ENCODE measurements around the gene TUG1. TPM values are rescaled to one million over a fixed set of nuclear protein-coding genes. Genes with fewer than 3 reads are reported as not detected.

The TUG1 gene
- total RNA-seq, 1 donor from 2014 or later = 69.1 TPM

GRCh38 chr22:30933457-30933856 is 35.6 kb upstream of the TUG1 start:
- DNase-seq = no peak
- no peaks in the 10 kb centered on the region for H3K4me1 Mint-ChIP-seq
- H3K27ac Mint-ChIP-seq = no peak overlapping the region
- no peaks in the 10 kb centered on the region for H3K9me3 Mint-ChIP-seq
- peaks cover 66% of the 10 kb centered on the region for H3K36me3 Mint-ChIP-seq (ENCODE audit: low read depth)
- no peak overlapping the region for H3K4me3 Mint-ChIP-seq
- no peaks in the 10 kb centered on the region for H3K27me3 Mint-ChIP-seq
- intact Hi-C loops (cut with micrococcal nuclease) = no loop called here

- no peaks in the 10 kb centered on the region for H3K9me3 Mint-ChIP-seq
- no peak for DNase-seq
- H3K4me1 Mint-ChIP-seq = no peaks in the 10 kb centered on the region
- no peaks in the 10 kb centered on the region for H3K27me3 Mint-ChIP-seq
- peaks cover 67% of the 10 kb centered on the region for H3K36me3 Mint-ChIP-seq (ENCODE audit: low read depth)
- H3K4me3 Mint-ChIP-seq = no peak overlapping the region
- no peak overlapping the region for H3K27ac Mint-ChIP-seq
- intact Hi-C loops (cut with micrococcal nuclease) = no loop called here
Measured at GRCh38 chr22:30934053-30934452, 35.0 kb upstream of the TUG1 start.

GRCh38 chr22:30940685-30941362 is 28.2 kb upstream of the TUG1 start:
- H3K9me3 Mint-ChIP-seq = no peaks in the 10 kb centered on the region
- H3K27me3 Mint-ChIP-seq = no peaks in the 10 kb centered on the region
- peak overlapping the region; percentile 52 for H3K27ac Mint-ChIP-seq
- intact Hi-C loops (cut with micrococcal nuclease) = no loop called here
- peak; percentile 76 for DNase-seq
- peaks cover 76% of the 10 kb centered on the region for H3K36me3 Mint-ChIP-seq (ENCODE audit: low read depth)
- H3K4me1 Mint-ChIP-seq = peaks cover 44% of the 10 kb centered on the region
- peak overlapping the region; percentile 61 for H3K4me3 Mint-ChIP-seq

GRCh38 chr22:30941363-30941740 is 27.7 kb upstream of the TUG1 start:
- Mint-ChIP-seq H3K36me3 (ENCODE audit: low read depth) (peaks cover 81% of the 10 kb centered on the region), H3K27me3 (no peaks in the 10 kb centered on the region), H3K4me3 (peak overlapping the region; percentile 61), H3K4me1 (peaks cover 48% of the 10 kb centered on the region), H3K9me3 (no peaks in the 10 kb centered on the region), H3K27ac (peak overlapping the region; percentile 52)
- intact Hi-C loops (cut with micrococcal nuclease) = no loop called here
- no peak for DNase-seq

- H3K9me3 Mint-ChIP-seq = no peaks in the 10 kb centered on the region
- peaks cover 69% of the 10 kb centered on the region for H3K36me3 Mint-ChIP-seq (ENCODE audit: low read depth)
- intact Hi-C loops (cut with micrococcal nuclease) = no loop called here
- no peaks in the 10 kb centered on the region for H3K27me3 Mint-ChIP-seq
- DNase-seq = peak; percentile 91
- H3K4me1 Mint-ChIP-seq = peaks cover 52% of the 10 kb centered on the region
- H3K4me3 Mint-ChIP-seq = peak overlapping the region; percentile 18
- peak overlapping the region; percentile 43 for H3K27ac Mint-ChIP-seq
Measured at GRCh38 chr22:30943368-30943767, 25.7 kb upstream of the TUG1 start.

GRCh38 chr22:30944986-30945385 is 24.1 kb upstream of the TUG1 start:
- DNase-seq = no peak
- intact Hi-C loops (cut with micrococcal nuclease) = no loop called here
- H3K4me3 Mint-ChIP-seq = no peak overlapping the region
- no peaks in the 10 kb centered on the region for H3K9me3 Mint-ChIP-seq
- peaks cover 50% of the 10 kb centered on the region for H3K4me1 Mint-ChIP-seq
- H3K27me3 Mint-ChIP-seq = no peaks in the 10 kb centered on the region
- H3K27ac Mint-ChIP-seq = peak overlapping the region; percentile 7
- H3K36me3 Mint-ChIP-seq (ENCODE audit: low read depth) = peaks cover 66% of the 10 kb centered on the region

GRCh38 chr22:30945653-30946052 is 23.4 kb upstream of the TUG1 start:
- H3K27me3 Mint-ChIP-seq = no peaks in the 10 kb centered on the region
- H3K9me3 Mint-ChIP-seq = no peaks in the 10 kb centered on the region
- H3K4me1 Mint-ChIP-seq = peaks cover 43% of the 10 kb centered on the region
- DNase-seq = no peak
- no peak overlapping the region for H3K4me3 Mint-ChIP-seq
- peaks cover 68% of the 10 kb centered on the region for H3K36me3 Mint-ChIP-seq (ENCODE audit: low read depth)
- intact Hi-C loops (cut with micrococcal nuclease) = no loop called here
- peak overlapping the region; percentile 8 for H3K27ac Mint-ChIP-seq

GRCh38 chr22:30946354-30946753 is 22.7 kb upstream of the TUG1 start:
- Mint-ChIP-seq H3K27ac (peak overlapping the region; percentile 36), H3K27me3 (no peaks in the 10 kb centered on the region), H3K9me3 (no peaks in the 10 kb centered on the region), H3K4me1 (peaks cover 39% of the 10 kb centered on the region), H3K36me3 (ENCODE audit: low read depth) (peaks cover 68% of the 10 kb centered on the region), H3K4me3 (no peak overlapping the region)
- intact Hi-C loops (cut with micrococcal nuclease) = no loop called here
- no peak for DNase-seq

GRCh38 chr22:30947173-30947815 is 21.8 kb upstream of the TUG1 start:
- H3K27ac Mint-ChIP-seq = no peak overlapping the region
- intact Hi-C loops (cut with micrococcal nuclease) = loop anchor here (1.0 kb wide), 1 partner anchor 138 kb away; no protein-coding TSS in a partner anchor
- DNase-seq = no peak
- H3K36me3 Mint-ChIP-seq (ENCODE audit: low read depth) = peaks cover 59% of the 10 kb centered on the region
- peaks cover 37% of the 10 kb centered on the region for H3K4me1 Mint-ChIP-seq
- no peak overlapping the region for H3K4me3 Mint-ChIP-seq
- H3K27me3 Mint-ChIP-seq = no peaks in the 10 kb centered on the region
- no peaks in the 10 kb centered on the region for H3K9me3 Mint-ChIP-seq

GRCh38 chr22:30947816-30948454 is 21.1 kb upstream of the TUG1 start:
- DNase-seq = no peak
- H3K27ac Mint-ChIP-seq = no peak overlapping the region
- intact Hi-C loops (cut with micrococcal nuclease) = loop anchor here (1.0 kb wide), 1 partner anchor 137 kb away; no protein-coding TSS in a partner anchor
- no peak overlapping the region for H3K4me3 Mint-ChIP-seq
- H3K4me1 Mint-ChIP-seq = peaks cover 42% of the 10 kb centered on the region
- no peaks in the 10 kb centered on the region for H3K27me3 Mint-ChIP-seq
- H3K36me3 Mint-ChIP-seq (ENCODE audit: low read depth) = peaks cover 62% of the 10 kb centered on the region
- no peaks in the 10 kb centered on the region for H3K9me3 Mint-ChIP-seq

GRCh38 chr22:30948930-30949342 is 20.1 kb upstream of the TUG1 start:
- no peak overlapping the region for H3K4me3 Mint-ChIP-seq
- H3K27ac Mint-ChIP-seq = no peak overlapping the region
- intact Hi-C loops (cut with micrococcal nuclease) = no loop called here
- DNase-seq = no peak
- peaks cover 36% of the 10 kb centered on the region for H3K4me1 Mint-ChIP-seq
- H3K27me3 Mint-ChIP-seq = no peaks in the 10 kb centered on the region
- H3K9me3 Mint-ChIP-seq = no peaks in the 10 kb centered on the region
- H3K36me3 Mint-ChIP-seq (ENCODE audit: low read depth) = peaks cover 62% of the 10 kb centered on the region

GRCh38 chr22:30949934-30950660 is 19.0 kb upstream of the TUG1 start:
- no peak for DNase-seq
- Mint-ChIP-seq H3K4me1 (peaks cover 26% of the 10 kb centered on the region), H3K36me3 (ENCODE audit: low read depth) (peaks cover 58% of the 10 kb centered on the region), H3K4me3 (no peak overlapping the region), H3K27me3 (no peaks in the 10 kb centered on the region), H3K9me3 (no peaks in the 10 kb centered on the region), H3K27ac (no peak overlapping the region)
- intact Hi-C loops (cut with micrococcal nuclease) = no loop called here

GRCh38 chr22:30953206-30953605 is 15.9 kb upstream of the TUG1 start:
- intact Hi-C loops (cut with micrococcal nuclease) = no loop called here
- Mint-ChIP-seq H3K9me3 (no peaks in the 10 kb centered on the region), H3K27ac (no peak overlapping the region), H3K36me3 (ENCODE audit: low read depth) (peaks cover 58% of the 10 kb centered on the region), H3K4me1 (peaks cover 26% of the 10 kb centered on the region), H3K4me3 (no peak overlapping the region), H3K27me3 (no peaks in the 10 kb centered on the region)
- DNase-seq = no peak

- intact Hi-C loops (cut with micrococcal nuclease) = no loop called here
- Mint-ChIP-seq H3K4me1 (peaks cover 28% of the 10 kb centered on the region), H3K9me3 (no peaks in the 10 kb centered on the region), H3K4me3 (no peak overlapping the region), H3K27me3 (no peaks in the 10 kb centered on the region), H3K27ac (no peak overlapping the region), H3K36me3 (ENCODE audit: low read depth) (peaks cover 51% of the 10 kb centered on the region)
- DNase-seq = no peak
Measured at GRCh38 chr22:30955153-30955552, 13.9 kb upstream of the TUG1 start.
